ENCODE data around the gene NFS1.
A peak's percentile ranks its signal among the peaks of the same experiment; 100 is the strongest.

The NFS1 gene

DNA sequence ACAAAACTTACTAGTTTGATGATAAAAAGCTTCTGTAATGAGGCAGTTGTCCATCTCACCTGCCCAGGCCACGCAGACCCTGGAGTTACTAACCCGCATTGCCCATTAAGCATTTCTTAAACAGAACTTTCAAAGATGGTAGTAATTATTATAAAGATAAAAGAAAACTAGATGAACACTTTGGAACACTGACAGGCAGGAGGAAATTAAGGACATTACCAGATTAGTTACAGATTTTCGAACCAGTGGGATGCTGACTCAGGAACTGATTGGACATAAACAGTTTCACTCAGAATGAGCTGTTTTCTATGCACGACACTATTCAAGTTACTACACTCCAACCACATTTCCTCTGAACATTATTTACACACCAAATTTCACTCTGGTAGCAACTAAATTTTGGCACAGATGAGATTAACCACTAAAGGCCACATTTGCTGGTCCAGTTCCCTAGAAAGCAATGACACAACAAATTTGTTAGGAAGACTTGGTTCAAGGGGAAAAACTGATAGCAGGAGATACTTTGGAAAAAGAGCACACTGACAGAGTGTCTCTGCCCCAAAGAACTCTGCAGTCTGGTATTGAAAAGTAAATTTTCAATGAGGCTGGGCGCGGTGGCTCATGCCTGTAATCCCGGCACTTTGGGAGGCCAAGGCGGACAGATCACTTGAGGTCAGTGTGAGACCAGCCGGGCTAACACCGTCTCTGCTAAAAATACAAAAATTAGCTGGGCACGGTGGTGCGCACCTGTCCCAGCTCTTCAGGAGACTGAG, 3.1 kb upstream of the NFS1 start:
- no peak overlapping the region for H3K4me3 ChIP-seq (ENCODE audit: low read depth, low read length)
- TF ChIP-seq, protein P1, sequence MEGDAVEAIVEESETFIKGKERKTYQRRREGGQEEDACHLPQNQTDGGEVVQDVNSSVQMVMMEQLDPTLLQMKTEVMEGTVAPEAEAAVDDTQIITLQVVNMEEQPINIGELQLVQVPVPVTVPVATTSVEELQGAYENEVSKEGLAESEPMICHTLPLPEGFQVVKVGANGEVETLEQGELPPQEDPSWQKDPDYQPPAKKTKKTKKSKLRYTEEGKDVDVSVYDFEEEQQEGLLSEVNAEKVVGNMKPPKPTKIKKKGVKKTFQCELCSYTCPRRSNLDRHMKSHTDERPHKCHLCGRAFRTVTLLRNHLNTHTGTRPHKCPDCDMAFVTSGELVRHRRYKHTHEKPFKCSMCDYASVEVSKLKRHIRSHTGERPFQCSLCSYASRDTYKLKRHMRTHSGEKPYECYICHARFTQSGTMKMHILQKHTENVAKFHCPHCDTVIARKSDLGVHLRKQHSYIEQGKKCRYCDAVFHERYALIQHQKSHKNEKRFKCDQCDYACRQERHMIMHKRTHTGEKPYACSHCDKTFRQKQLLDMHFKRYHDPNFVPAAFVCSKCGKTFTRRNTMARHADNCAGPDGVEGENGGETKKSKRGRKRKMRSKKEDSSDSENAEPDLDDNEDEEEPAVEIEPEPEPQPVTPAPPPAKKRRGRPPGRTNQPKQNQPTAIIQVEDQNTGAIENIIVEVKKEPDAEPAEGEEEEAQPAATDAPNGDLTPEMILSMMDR (IDR thresholded peaks at IDR 0.05; ENCODE audit: borderline replicate concordance, insufficient read depth, low read depth, low read length) = no peak

GRCh38 chr20:35700625-35701148, 1.5 kb upstream of the NFS1 start:
- TF ChIP-seq, protein P1 (IDR thresholded peaks at IDR 0.05; ENCODE audit: borderline replicate concordance, insufficient read depth, low read depth, low read length) = no peak
- no peak overlapping the region for H3K4me3 ChIP-seq (ENCODE audit: low read depth, low read length)

DNA sequence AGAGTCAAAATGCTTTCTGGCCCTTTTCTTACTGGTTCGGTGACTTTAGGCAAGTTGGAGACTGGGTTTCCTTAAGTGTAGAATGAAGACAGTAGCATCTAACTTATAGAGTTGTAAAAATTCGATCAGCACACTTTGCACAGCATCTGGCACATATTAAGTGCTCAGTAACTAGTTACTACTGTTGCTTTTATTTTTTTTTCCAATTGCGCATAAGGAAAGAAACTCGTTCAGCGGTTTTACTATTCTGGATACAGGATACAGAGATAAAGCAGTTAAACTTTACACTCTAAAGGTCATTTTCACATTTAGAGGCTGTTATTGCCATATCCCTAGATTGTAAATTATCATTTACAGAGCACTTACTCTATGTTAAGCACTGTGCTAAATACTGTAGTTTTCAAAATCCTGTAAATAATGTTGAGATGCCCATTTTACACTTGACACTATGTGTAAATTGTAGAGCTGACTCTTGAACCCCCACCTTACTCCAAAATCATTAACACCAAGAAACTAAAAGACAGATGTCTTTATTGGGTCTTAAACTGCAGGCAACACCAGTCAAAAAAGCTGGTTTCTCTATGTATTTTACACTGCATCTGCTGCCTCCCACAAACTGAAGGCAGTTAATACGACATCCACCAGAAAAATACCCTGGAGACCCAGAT, 939 bp upstream of the NFS1 start:
- TF ChIP-seq, protein P1 (IDR thresholded peaks at IDR 0.05; ENCODE audit: borderline replicate concordance, insufficient read depth, low read depth, low read length) = no peak
- peak overlapping the region; percentile 70 for H3K4me3 ChIP-seq (ENCODE audit: low read depth, low read length)

GRCh38 chr20:35698298-35699126, 640 bp downstream of the NFS1 start:
- TF ChIP-seq, protein P1 (IDR thresholded peaks at IDR 0.05; ENCODE audit: borderline replicate concordance, insufficient read depth, low read depth, low read length) = no peak
- H3K4me3 ChIP-seq (ENCODE audit: low read depth, low read length) = peak overlapping the region; percentile 70

- H3K4me3 ChIP-seq (ENCODE audit: low read depth, low read length) = no peak overlapping the region
- TF ChIP-seq, protein P1 (IDR thresholded peaks at IDR 0.05; ENCODE audit: borderline replicate concordance, insufficient read depth, low read depth, low read length) = no peak
These were observed 1.4 kb downstream of the NFS1 start for GRCh38 chr20:35697696-35698297.

DNA sequence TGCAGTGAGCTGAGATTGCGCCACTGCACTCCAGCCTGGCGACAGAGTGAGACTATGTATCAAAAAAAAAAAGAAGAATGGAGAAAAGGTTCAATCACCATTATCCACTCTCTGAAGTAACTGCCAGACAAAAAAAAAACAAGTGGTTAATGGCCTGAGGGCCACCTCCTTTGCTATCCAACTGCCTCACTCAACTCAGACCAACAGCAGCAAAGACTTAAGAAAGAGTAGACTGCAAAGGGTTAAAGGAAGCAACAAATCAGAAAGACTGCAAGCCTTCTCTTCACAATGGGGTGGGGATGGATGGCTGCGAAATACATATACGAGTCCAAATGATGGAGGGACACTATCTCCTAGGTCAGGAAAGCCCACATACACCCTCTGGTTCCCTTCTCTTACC, 3.2 kb downstream of the NFS1 start:
- H3K4me3 ChIP-seq (ENCODE audit: low read depth, low read length) = no peak overlapping the region
- TF ChIP-seq, protein P1 (IDR thresholded peaks at IDR 0.05; ENCODE audit: borderline replicate concordance, insufficient read depth, low read depth, low read length) = no peak
